DND-41 (cell line): Measurements from ENCODE around the gene HECW1.

ENCODE experiments used
- ATAC-seq: fragments of 200-7000 bp; cut with Tn5 transposase; 3 replicates; pipeline ENCODE4 v1.9.1; 2021; ENCODE audit warnings: low read depth; ENCODE audit not compliant: insufficient read depth
- DNase-seq: peaks from one replicate; pipeline ENCODE4 v3.0.0-alpha.2; 2020
- H2AFZ ChIP-seq: 2 replicates; pipeline ENCODE4 v1.6.0; 2012; ENCODE audit warnings: low read depth, low read length
- H3K27ac ChIP-seq: 2 replicates; pipeline ENCODE4 v1.5.1; 2012; ENCODE audit warnings: low read length, inconsistent platforms
- H3K27me3 ChIP-seq: fragments of 200-600 bp; sonication (generic); 2 replicates; pipeline ENCODE4 v1.6.0; 2012; ENCODE audit warnings: low read length, mild to moderate bottlenecking, inconsistent platforms; ENCODE audit not compliant: insufficient read depth, poor library complexity
- H3K36me3 ChIP-seq: 2 replicates; pipeline ENCODE4 v1.5.1; 2012; ENCODE audit warnings: low read length, inconsistent platforms; ENCODE audit not compliant: insufficient read depth
- H3K4me1 ChIP-seq: 2 replicates; pipeline ENCODE4 v1.5.1; 2012; ENCODE audit warnings: mild to moderate bottlenecking, low read length; ENCODE audit not compliant: insufficient read depth
- H3K4me2 ChIP-seq: 2 replicates; pipeline ENCODE4 v1.6.0; 2012; ENCODE audit warnings: mild to moderate bottlenecking, moderate library complexity, low read length, inconsistent platforms; ENCODE audit not compliant: insufficient read depth
- H3K4me3 ChIP-seq, 2 experiments: fragments of 200-600 bp in 1 of 2; shearing (Covaris generic) in 1 of 2; 2 replicates each; pipeline ENCODE4 v1.5.1; 2012 to 2016; ENCODE audit warnings: inconsistent platforms in 2 of 2, low read length in 2 of 2, mild to moderate bottlenecking in 2 of 2, low read depth in 1 of 2, moderate library complexity in 1 of 2
- H3K79me2 ChIP-seq: 2 replicates; pipeline ENCODE4 v1.6.0; 2012; ENCODE audit warnings: low read length, inconsistent platforms; ENCODE audit not compliant: insufficient read depth
- H3K9ac ChIP-seq: 2 replicates; pipeline ENCODE4 v1.6.0; 2012; ENCODE audit warnings: low read depth, mild to moderate bottlenecking, inconsistent platforms, low read length, moderate library complexity
- H3K9me3 ChIP-seq: 2 replicates; pipeline ENCODE4 v1.5.1; 2012; ENCODE audit warnings: low read length, moderate library complexity, mild to moderate bottlenecking, inconsistent platforms; ENCODE audit not compliant: insufficient read depth, severe bottlenecking
- H4K20me1 ChIP-seq: 2 replicates; pipeline ENCODE4 v1.6.0; 2012; ENCODE audit warnings: low read length; ENCODE audit not compliant: insufficient read depth
- EZH2 ChIP-seq: IDR thresholded peaks from 3 replicates; pipeline ENCODE4 v1.6.1; 2012; ENCODE audit warnings: borderline replicate concordance, low read depth, mild to moderate bottlenecking, moderate library complexity, low read length, inconsistent platforms; ENCODE audit not compliant: severe bottlenecking
- TF ChIP-seq, protein P1 (sequence below): IDR thresholded peaks from 2 replicates; pipeline ENCODE4 v1.5.1; 2012; ENCODE audit warnings: borderline replicate concordance, low read length, moderate library complexity, mild to moderate bottlenecking; ENCODE audit not compliant: poor library complexity, severe bottlenecking; ENCODE audit errors: extremely low read depth

The HECW1 gene

DNA sequence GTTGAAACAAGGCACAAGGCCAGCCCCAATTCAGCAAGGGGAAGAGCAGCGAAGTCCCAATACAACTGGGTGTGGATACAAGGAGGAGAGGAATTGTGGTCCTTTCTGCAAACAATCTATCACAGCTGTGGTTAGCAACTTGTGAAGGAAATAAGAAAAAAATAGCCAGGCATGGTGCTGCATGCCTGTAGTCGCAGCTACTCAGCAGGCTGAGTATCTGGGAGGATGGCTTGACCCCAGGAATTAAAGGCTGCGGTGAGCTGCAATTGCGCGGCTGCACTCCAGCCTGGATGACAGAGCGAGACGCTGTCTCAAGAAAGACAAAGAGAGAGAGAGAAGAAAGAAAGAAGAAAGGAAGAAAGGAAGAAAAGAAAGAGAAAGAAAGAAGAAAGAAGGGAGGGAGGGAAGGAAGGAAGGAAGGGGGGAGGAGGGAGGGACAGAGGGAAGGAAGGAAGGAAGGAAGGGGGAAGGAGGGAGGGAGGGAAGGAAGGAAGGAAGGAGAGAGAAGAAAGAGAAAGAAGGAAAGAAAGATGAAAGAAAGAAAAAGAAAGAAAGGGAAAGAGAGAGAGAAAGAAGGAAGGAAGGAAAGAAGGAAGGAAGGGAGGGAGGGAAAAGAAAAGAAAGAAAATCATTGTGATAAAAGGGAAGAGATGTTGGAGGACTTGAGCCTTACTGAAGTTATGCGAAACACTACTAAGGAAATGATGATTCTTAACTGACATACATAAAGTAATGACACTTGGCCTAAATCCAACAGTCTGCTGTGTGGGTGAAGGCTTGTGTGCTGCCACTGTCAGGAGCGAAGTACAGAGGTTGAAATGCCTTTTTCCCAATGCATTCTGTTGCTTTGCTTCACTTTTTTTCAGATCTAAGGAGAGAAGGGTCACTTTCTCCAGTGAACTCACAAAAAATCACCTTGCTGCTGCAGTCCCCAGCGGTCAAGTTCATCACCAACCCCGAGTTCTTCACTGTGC lies 353.4 kb downstream of the HECW1 start:
- ATAC-seq (peak; percentile 70), DNase-seq (no peak)
- H3K27me3 ChIP-seq = no peaks in the 10 kb centered on the region
- peaks cover 18% of the 10 kb centered on the region for H3K4me1 ChIP-seq
- no peak overlapping the region for H3K9ac ChIP-seq
- peak overlapping the region; percentile 66 for H3K27ac ChIP-seq
- no peaks in the 10 kb centered on the region for H3K9me3 ChIP-seq
- H3K79me2 ChIP-seq = no peaks in the 10 kb centered on the region
- no peaks in the 10 kb centered on the region for H3K36me3 ChIP-seq
- TF ChIP-seq, protein P1, sequence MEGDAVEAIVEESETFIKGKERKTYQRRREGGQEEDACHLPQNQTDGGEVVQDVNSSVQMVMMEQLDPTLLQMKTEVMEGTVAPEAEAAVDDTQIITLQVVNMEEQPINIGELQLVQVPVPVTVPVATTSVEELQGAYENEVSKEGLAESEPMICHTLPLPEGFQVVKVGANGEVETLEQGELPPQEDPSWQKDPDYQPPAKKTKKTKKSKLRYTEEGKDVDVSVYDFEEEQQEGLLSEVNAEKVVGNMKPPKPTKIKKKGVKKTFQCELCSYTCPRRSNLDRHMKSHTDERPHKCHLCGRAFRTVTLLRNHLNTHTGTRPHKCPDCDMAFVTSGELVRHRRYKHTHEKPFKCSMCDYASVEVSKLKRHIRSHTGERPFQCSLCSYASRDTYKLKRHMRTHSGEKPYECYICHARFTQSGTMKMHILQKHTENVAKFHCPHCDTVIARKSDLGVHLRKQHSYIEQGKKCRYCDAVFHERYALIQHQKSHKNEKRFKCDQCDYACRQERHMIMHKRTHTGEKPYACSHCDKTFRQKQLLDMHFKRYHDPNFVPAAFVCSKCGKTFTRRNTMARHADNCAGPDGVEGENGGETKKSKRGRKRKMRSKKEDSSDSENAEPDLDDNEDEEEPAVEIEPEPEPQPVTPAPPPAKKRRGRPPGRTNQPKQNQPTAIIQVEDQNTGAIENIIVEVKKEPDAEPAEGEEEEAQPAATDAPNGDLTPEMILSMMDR = no peak
- TF ChIP-seq EZH2 = no peak
- H4K20me1 ChIP-seq = no peaks in the 10 kb centered on the region
- H2AFZ ChIP-seq = no peak overlapping the region
- peak overlapping the region; percentile 18; the same call in 1 of the 2 replicates for H3K4me2 ChIP-seq
- no peak overlapping the region for H3K4me3 ChIP-seq

- Histone ChIP-seq H3K4me3 (no peak overlapping the region), H2AFZ (no peak overlapping the region), H4K20me1 (no peaks in the 10 kb centered on the region), H3K27ac (no peak overlapping the region), H3K4me1 (peaks cover 18% of the 10 kb centered on the region), H3K36me3 (no peaks in the 10 kb centered on the region), H3K79me2 (no peaks in the 10 kb centered on the region), H3K9ac (no peak overlapping the region), H3K27me3 (no peaks in the 10 kb centered on the region), H3K9me3 (no peaks in the 10 kb centered on the region), H3K4me2 (no peak overlapping the region)
- no peak for TF ChIP-seq EZH2
- TF ChIP-seq, protein P1 = no peak
- DNase-seq (no peak), ATAC-seq (no peak)
Observed at GRCh38 chr7:43467406-43467805, 355.0 kb downstream of the HECW1 start.

- H3K27ac ChIP-seq = 0 out of 2 replicates have a peak overlapping the region, but pooled peaks have one; percentile 8
- no peak for ATAC-seq
- H3K36me3 ChIP-seq = no peaks in the 10 kb centered on the region
- H3K4me3 ChIP-seq = no peak overlapping the region
- no peaks in the 10 kb centered on the region for H3K79me2 ChIP-seq
- no peak overlapping the region for H3K9ac ChIP-seq
- no peak for TF ChIP-seq EZH2
- TF ChIP-seq, protein P1 = no peak
- peaks cover 18% of the 10 kb centered on the region for H3K4me1 ChIP-seq
- H3K4me2 ChIP-seq = no peak overlapping the region
- no peaks in the 10 kb centered on the region for H3K27me3 ChIP-seq
- DNase-seq = no peak
- no peak overlapping the region for H2AFZ ChIP-seq
- no peaks in the 10 kb centered on the region for H4K20me1 ChIP-seq
- no peaks in the 10 kb centered on the region for H3K9me3 ChIP-seq
Observed at GRCh38 chr7:43467846-43468245, 355.4 kb downstream of the HECW1 start.
